ENCODE results near the gene SLC15A2.
"Not testable (repeated sequence)": the region's sequence is repeated elsewhere in the genome, so short reads cannot be mapped to it uniquely, and the experiment has no call there.

Gene SLC15A2

DNA sequence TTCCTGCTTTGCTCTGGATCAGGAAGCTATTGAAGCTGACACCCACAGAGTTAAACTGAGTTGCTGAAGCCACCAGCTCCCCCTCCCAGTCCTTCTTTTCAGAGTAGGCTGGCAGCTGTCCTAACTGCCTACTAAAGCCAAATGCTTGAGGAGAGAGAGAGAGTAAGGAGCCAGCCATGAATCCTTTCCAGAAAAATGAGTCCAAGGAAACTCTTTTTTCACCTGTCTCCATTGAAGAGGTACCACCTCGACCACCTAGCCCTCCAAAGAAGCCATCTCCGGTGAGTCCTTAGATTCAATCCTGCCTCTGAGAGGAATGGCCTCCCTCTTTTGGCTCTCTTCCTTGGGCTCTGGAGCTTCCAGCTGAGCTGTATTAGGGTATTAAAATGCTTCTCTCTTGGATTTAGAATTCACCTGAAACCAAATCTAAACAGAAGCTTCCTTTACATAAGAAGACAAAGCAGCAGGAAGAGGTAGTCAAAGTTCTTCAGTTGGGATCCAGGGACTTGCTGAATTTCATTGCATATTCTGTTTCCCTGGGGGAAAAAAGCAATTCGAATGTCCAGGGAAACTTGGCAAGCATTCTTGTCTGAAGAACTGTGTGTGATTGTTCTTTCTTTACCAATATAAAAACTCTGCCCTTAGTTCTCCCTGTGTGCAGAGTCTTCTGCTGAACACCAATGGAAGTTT, at the start of gene SLC15A2:
SLC15A2 (plus strand) TSS at position 101 of the 690 bp plus-strand sequence; CDS start at position 177, 76 bp downstream.
- peak in 51 of 58 donors; percentile 0 to 81 (median 34) for DNase-seq

GRCh38 chr3:121844892-121845291, 49.3 kb upstream of the SLC15A2 start:
- no peak for DNase-seq

- DNase-seq, result no peak
Measured at GRCh38 chr3:121852256-121852655, 41.9 kb upstream of the SLC15A2 start.

DNA sequence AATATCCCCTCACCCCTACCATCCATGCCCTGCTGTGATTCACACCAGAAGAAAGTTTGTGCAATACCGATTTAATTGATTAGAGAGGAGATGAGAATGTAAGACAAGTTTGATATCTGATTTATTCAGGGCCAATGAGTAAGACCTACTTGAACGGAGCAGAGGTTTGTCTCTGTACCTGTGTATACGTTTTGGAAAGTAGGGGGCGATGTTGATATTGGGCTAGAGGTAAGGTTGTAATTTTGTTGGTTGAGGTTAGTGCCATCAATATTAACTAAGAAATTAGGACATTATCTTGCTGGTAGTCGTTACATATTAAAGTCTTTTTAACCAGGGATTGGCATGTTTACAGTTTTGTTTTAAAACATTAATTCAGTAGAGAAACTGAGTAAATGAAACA, 38.6 kb upstream of the SLC15A2 start:
- no peak for DNase-seq

DNA sequence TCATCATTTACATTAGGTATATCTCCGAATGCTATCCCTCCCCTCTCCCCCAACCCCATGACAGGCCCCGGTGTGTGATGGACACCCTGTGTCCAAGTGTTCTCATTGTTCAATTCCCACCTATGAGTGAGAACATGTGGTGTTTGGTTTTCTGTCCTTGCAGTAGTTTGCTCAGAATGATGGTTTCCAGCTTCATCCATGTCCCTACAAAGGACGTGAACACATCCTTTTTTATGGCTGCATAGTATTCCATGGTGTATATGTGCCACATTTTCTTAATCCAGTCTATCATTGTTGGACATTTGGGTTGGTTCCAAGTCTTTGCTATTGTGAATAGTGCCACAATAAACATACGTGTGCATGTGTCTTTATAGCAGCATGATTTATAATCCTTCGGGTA, 36.4 kb upstream of the SLC15A2 start:
- DNase-seq, result not testable (repeated sequence)

DNA sequence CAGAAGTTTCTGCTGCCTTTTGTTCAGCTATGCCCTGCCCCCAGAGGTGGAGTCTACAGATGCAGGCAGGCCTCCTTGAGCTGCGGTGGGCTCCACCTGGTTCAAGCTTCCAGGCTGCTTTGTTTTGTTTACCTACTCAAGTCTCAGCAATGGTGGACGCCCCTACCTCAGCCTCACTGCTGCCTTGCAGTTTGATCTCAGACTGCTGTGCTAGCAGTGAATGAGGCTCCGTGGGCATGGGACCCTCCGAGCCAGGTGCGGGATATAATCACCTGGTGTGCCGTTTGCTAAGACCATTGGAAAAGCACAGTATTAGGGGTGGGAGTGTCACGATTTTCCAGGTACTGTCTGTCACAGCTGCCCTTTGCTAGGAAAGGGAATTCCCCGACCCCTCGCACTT, 31.0 kb upstream of the SLC15A2 start:
- DNase-seq, result not testable (repeated sequence)

- no peak for DNase-seq
Measured at GRCh38 chr3:121863801-121864200, 30.4 kb upstream of the SLC15A2 start.

GRCh38 chr3:121869736-121870135, 24.5 kb upstream of the SLC15A2 start:
- DNase-seq, result no peak

DNA sequence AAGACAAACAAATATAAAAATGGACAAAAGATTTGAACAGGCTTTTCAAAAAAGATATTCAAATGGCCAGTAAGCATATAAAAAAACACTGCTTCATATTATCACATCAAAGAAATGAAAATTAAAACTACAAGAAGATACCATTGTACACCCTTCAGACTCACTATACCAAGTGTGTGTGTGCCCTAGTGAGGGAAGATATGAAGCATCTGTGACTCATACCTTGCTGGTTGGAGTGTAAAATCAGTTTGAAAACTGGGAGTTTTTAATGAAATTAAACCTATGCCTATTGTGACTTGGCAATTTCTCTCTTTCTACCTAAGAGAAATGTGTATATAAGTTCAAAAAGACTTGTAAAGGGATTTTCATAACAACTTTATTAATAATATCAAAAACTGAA, 23.5 kb upstream of the SLC15A2 start:
- DNase-seq, result no peak

GRCh38 chr3:121871430-121871829, 22.8 kb upstream of the SLC15A2 start:
- no peak for DNase-seq

DNA sequence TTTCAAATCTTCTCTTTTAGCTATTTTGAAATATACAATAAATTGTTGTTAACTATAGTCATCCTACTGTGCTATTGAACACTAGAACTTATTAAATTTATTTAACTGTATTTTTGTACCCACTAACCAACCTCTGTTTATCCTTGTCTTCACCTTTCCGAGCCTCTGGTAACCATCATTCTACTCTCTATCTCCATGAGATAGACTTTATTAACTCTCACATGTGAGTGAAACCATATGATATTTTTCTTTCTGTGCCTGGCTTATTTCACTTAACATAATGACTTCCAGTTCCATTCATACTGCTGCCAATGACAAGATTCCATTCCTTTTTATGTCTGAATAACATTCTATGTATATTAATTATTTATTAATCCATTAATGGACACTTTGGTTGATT, 15.8 kb upstream of the SLC15A2 start:
- no peak for DNase-seq

- DNase-seq, result no peak
Measured at GRCh38 chr3:121883507-121883906, 10.7 kb upstream of the SLC15A2 start.

GRCh38 chr3:121885386-121885785, 8.8 kb upstream of the SLC15A2 start:
- DNase-seq, result no peak

DNA sequence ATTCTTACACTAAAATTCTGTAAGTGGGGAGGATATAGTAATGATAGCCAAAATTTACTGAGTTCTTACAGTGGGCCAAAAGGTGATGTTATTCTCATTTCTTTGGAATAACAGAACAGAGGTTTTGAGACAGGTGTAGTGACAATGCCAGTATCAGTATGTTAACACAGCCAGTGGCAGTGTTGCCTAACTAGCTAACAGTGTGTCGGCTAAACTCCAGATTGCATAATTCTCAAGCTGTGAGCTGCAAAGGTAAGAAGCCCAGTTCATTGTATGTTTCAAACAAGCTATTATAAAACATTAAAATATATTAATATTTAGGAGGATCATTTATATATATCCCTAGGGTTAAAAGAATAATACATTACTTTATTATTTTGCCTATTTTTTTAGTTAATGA, 920 bp downstream of the SLC15A2 start:
- no peak for DNase-seq

GRCh38 chr3:121895736-121896135, 1.5 kb downstream of the SLC15A2 start:
- no peak for DNase-seq

GRCh38 chr3:121896823-121897222, 2.6 kb downstream of the SLC15A2 start:
- no peak for DNase-seq

DNA sequence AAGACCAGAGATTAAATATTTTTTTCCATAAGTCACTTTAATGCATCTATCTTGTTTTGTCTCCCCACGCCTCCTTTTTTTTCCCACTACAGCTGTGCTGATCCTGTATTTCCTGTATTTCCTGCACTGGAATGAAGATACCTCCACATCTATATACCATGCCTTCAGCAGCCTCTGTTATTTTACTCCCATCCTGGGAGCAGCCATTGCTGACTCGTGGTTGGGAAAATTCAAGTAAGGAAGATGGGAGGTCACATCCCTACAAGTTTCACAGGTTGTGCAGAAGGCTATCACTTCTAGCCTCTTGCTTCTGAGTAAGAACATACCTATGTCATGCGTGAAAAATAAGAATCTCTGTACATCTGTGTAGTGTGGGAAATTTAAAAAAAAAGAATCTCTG, 3.1 kb downstream of the SLC15A2 start:
- no peak for DNase-seq

- DNase-seq, result no peak
Measured at GRCh38 chr3:121913305-121913990, 19.2 kb downstream of the SLC15A2 start.

DNA sequence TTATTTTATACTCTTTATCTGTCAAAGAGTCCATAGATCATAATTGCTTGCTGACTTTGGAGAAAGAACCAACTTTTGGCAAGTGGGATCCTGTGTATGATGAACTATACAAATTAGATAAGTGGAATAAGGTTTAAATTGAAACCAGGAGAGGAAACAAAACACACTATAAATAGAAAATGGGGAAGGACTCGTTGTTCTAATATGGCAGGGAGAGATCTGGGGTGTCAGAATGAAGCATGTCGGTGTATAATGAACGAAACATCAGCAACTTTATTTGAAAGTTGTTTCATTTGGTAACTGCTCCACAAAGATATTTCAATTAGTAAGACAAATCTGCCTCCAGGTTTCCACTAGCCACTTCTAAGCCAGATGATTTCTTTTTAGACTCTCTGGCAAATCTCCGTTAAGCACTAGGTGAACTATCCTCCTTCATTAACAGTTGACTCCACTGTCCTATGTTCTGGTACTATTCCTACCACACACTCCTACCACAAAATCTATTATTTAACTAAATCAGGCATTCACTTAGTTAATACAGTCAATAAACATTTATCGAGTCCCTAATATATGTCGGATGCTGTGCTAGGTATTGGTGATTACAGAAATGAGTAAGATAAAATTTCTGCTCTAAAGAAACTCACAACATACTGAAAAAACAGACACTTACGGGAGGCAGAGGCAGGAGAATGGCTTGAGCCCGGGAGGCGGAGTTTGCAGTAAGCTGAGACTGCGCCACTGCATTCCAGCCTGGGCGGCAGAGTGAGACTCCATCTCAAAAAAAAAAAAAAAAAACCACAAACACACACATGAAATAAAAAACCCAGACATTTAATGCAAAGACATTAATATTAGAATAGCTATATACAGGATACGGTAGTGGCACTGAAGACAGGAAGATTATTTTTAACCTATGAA, 20.1 kb downstream of the SLC15A2 start:
- no peak for DNase-seq

DNA sequence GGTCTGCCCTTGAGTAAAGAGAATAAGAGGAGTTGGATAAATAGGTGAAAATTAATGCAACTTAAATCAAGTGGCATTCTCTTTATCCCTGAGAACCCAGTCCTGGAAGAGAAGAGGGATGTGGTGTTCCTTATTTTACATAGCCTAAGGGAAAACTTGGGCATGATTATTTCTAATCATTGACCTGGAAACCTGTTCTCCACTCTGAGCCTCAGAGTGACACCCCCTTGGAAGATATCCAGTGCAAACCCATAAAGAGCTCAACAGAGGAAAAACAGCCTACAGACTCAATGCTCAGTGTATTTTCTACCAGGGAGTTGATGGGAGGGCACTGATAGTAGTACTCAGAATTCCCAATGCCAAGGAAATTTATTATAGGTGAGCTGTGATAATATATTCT, 22.0 kb downstream of the SLC15A2 start:
- peak in 6 of 58 donors; percentile 2 to 60 (median 14) for DNase-seq

GRCh38 chr3:121918779-121919483, 24.7 kb downstream of the SLC15A2 start:
- DNase-seq, result peak in 1 of 58 donors; percentile 1
